HG03457 (cell line): ENCODE data around the gene PTPN3.

Experiments
- ATAC-seq: cut with Tn5 transposase; IDR thresholded peaks from one replicate; pipeline ENCODE4 v1.9.1; 2021; ENCODE audit warnings: moderate number of reproducible peaks; ENCODE audit not compliant: unreplicated experiment

The PTPN3 gene

DNA sequence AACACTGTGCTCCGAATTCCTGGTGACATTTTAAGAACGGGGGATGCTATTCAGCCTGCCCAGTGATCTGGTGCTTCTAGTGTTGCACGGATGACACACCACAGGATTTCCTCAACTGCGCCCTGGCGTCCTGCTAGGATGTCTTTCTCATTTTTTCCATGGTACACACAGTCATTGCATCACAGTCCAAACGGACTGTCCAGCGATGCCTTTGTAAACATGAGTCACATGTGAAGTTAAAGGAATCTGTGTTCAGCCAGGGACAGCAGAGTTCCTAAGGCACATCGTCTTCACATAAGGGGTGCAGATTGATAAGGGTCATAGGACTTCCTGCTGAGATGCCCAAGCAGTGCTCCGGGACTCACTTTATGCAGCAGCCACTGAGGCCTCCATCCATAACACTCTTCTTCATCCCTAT is 9.3 kb upstream of the PTPN3 start:
- ATAC-seq = no peak

DNA sequence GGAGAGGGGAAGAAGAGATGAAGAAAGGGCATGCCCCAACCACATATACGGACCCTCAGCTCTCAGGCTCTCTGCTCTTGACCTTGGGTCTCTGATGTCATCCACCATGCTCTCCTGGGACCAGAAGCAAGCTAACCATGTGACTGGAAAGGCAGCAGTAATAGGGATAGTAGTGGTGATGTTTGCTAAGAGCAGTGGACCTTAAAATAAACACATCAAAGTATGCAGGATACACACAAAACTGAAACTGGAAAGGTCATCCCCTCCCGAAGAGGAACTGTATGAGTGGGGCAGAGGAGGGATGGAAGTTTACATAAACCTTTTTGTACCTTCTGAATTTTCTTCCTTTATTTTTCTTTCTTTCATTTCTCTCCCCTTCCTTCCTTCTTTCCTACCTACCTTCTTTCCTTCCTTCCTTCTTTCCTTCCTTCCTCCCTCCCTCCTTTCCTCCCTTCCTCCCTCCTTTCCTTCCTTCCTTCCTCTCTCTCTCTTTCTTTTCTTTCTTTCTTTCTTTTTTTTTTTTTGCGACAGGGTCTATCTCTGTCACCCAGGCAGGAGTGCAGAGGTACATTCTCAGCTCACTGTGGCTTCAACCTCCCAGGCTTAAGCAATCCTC is 8.1 kb upstream of the PTPN3 start:
- ATAC-seq = no peak

GRCh38 chr9:109504689-109505088 is 6.6 kb upstream of the PTPN3 start:
- ATAC-seq = no peak

DNA sequence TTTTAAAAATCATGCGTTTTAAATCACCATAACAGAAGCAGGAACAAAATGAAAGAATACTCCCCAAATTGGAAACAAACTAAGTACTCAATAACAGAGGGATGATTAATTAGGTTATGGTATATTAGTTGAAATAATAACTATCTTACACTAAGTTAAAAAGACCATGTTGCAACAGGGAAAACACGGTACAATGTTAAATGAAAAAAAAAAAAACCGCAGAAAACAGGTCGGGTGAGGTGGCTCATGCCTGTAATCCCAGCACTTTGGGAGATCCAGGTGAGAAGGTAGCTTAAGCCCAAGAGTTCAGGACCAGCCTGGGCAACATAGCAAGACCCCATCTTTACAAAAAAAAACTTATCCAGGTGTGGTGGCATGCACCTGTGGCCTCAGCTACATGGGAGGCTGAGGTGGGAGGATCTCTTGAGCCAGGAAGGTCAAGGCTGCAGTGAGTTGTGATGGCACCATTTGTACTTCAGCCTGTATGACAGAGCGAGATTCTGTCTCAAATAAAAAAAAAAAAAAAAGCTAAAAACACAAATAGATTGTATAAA is 2.4 kb upstream of the PTPN3 start:
- no peak for ATAC-seq

GRCh38 chr9:109499631-109500410 is 1.7 kb upstream of the PTPN3 start:
- ATAC-seq = no peak

DNA sequence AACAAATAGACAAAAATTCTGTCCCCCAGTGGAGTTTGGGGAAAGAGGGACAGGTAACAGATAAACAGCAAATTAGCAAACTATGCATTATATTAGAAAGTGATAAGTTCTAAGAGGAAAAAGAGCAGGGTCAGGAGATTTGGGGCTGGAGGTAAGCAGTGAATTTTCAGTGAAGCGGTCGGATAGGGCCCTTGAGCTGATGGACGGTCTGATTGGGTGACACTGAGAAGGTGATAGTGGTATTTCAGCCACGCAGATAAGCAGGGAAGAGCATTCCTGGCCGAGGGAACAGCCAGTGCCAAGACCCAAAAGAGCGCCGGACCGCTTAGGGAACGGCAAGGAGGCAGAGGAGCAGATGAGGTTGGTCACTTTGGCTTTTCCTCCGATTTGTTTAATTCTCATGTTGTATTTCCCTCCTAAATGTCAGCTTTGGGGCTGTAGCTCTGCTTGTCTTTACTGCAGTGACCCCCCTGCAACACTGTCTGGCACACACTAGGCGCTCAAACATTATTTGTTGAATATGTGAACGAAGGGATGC is 1.1 kb upstream of the PTPN3 start:
- no peak for ATAC-seq

- no peak for ATAC-seq
Observed at GRCh38 chr9:109497226-109498153, 617 bp downstream of the PTPN3 start.

DNA sequence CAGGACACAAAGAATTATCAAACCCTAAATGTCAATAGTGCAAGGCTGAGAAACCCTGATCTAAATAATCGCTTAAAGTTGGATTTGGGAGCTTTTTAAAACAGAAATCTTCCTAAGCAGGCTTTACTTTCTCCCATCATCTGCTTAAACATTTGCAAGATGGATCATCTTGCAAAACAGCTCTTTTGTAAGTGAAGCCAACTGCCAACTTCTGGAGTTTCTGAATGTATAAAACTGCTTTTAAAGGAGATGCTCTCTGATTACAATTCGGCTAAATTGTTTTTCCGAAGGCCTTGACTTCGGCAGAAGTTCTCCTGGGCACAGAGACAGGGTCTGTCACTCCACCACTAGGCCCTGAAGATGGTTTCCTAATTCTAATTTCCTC is 1.3 kb downstream of the PTPN3 start:
- ATAC-seq = no peak

DNA sequence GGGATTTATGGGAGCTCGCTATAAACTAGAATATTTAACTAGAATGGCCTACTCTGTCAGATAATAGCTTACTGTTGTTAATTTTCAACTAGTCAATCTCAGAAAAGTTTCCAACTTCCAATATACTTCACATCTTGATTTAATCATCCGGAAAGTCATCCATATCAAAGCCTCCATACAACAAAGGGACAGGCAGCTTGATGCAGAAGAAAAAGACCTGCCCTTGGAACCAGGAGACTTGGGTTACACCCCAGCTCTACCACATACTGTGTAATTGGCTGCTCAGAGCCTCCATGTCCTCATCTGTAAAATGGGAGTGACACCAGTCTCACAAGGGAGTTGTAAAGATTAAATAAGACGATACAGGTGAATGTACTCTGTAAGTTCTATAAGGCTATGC is 1.9 kb downstream of the PTPN3 start:
- no peak for ATAC-seq

DNA sequence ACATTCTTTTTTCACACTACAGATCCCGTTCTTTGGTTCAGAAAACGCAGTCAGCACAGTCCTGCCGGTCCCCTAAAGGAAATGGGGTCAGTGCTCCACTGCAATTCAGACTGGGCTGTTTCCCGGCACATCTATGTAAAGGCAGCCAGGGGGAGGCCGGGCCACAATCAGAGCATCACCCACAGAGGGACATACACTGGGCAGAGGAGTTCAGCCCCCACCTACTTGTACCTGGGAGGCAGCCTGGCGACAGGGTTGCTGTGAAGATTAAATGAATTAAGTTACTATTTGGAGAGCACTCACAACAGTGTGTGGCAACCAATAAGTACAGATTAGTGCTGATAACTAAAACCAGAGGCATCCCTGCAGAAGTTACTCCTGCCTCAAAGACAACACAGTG is 4.5 kb downstream of the PTPN3 start:
- no peak for ATAC-seq

GRCh38 chr9:109491590-109491989 is 6.5 kb downstream of the PTPN3 start:
- no peak for ATAC-seq

- ATAC-seq = no peak
Observed at GRCh38 chr9:109488791-109489492, 9.2 kb downstream of the PTPN3 start.

DNA sequence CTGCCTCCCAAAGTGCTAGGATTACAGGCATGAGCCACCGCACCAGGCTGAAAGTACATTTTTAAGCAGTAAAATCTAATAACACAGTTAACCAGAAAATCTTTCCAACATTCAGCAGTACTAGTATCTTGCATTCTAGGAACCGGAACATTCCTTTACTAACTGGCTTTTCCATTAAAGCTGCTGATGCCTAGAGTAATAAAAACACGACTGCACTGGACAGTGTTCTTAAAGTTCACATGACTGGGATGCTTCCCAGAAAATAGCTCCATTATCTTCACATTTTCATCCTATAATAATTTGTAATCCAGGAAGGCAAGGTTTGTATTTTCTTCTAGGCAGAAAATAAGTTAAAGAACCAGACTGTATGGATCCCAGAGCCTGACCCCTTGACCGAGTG is 9.8 kb downstream of the PTPN3 start:
- no peak for ATAC-seq

DNA sequence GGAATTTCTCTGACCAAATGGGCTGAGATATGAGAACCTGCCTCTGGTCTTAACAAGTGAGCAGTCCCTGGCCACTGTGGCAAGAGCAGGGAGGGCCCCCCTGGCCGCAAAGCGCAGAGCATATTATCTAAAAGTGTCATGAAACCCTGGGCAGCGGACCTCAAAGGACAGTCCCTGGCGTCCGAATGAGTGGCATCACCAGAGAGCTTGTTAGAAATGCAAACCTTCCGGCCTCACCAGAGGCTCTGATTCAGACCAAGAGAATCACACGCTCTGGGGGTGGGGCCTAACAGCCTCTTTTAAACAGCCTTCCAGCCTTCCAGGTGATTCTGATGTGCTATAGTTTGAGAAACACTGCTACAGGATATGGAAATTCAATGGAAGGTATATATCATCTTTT is 10.9 kb downstream of the PTPN3 start:
- ATAC-seq = no peak

DNA sequence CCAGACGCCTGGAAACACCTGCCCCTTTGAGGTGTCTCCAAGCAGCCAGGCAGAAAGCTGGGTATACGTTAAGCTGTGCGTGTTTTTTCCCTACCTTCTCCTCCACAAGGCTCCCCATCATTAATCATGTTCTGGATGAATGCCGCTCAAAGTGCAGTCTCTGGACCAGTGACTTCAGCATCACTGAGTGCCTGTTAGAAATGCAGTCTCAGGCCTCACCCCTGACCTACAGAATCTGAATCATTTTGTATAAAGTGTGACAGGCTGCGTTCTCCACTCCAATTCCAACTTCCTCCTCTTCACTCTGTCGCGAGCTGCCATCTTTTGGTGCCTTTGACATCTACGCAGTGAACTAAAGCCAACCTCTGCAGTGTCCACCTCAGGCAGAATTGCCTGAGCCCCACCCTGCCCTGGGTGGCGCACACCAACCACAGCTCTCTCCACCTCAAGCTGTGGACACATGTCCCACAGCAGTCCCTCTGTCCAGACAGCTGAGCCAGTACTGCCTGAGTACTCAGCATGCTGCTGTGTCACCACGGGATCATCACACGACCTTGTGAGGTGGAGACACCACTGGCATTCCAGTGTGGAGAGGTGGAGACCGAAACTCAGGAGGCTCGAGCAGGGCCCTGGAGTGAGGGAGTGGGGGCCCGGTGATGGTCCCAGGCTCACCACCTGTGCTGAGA is 14.2 kb downstream of the PTPN3 start:
- ATAC-seq = no peak

DNA sequence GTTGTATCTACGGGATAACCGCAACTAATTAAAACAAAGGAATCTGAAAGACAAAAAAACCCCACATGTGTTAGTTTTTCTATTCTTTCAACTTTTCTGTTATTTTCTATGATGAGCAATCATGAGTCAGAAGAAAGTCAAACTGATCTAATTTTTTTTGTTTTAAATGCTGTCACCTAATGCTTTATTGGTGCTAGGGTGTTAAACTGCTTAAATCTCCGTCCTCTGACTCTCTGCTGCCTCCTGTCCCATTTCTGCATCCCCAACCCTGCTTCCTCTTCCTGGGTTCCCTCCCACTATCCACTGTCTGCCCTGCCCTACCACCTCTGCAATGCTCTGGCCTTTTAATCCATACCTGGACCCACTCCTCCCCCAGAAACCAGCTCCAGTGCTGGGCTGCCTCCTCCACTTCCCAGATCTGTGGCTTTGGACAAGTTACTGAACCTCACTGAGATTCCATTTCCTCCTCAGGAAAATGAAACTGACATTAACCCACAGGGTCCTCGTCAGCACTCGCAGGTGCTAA is 15.7 kb downstream of the PTPN3 start:
- no peak for ATAC-seq

- ATAC-seq = no peak
Observed at GRCh38 chr9:109481856-109482255, 16.3 kb downstream of the PTPN3 start.

DNA sequence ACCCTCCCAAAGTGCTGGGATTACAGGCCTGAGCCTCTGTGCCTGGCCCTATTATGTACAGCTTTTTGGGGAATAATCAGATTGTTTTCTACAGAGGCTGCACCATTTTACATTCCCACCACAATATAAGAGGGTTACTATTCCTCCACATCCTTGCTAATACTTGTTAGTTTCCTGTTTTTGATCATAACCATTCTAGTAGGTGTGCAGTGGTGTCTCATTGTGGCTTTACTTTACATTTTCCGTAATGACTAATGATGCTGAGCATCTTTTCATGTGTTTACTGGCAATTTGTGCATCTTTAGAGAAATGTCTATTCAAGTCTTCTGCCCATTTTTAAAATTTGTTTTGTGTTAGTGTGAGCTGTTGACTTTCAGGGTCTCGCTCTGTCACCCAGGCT is 18.3 kb downstream of the PTPN3 start:
- ATAC-seq = no peak

GRCh38 chr9:109478665-109479380 is 19.3 kb downstream of the PTPN3 start:
- ATAC-seq = no peak
